HG03060 (cell line): Measurements from ENCODE around the gene HCN1.
"Not testable (repeated sequence)": the region's sequence is repeated elsewhere in the genome, so short reads cannot be mapped to it uniquely, and the experiment has no call there.

Experiments used
- ATAC-seq: cut with Tn5 transposase; IDR thresholded peaks from one replicate; pipeline ENCODE4 v1.9.1; 2021; ENCODE audit warnings: low read depth, moderate number of reproducible peaks; ENCODE audit not compliant: unreplicated experiment

The HCN1 gene

DNA sequence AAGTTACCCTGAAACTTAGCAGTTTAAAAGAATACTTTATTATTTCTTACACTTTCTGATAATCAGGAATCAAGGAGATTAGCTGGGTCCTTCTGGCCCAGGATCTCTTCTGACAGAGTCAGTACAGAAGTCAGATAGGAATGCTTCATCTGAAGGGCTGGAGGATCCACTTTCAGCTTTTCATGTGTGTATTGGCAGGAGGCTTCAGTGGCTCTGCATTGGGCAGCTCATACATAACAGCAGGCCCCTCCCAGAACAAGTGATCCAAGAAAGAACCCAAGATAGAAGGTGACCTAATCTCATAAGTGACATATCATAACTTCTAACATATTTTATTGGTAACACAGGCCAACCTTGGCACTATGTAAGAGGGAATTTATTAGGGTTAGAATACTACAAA, 258.4 kb downstream of the HCN1 start:
- ATAC-seq: no peak

DNA sequence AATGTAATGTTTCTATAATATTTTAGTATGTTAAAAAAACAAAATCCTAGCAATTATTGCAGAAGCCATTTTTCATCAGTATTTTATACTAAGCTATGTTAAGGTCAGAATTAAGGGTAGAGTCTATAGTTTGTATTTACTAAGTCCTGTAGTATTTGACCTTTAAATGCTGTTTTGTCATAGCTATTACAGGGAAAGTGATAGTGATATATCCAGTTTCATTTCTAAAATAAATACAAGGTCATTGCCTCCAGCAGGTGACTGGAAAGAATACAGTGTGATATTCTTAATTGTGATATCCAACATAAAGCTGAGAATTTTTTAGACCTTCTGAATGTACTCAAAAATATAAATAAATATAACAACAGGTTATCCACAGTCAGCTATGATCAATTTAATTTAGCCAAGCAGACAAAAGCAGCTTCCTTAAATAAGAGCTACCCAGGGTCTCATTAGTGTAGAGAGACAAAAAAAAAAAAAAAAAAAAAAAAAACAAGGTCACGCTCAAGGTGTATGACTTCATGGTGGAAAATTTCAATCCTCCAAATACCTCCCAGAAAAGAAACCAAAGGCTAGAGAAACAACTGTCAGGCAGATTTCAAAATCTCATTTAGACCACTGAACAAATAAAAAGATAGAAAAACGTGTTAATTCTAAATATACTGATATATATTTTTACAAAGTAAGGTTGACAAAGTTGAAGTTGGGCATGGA, 278.7 kb downstream of the HCN1 start:
- no peak for ATAC-seq

DNA sequence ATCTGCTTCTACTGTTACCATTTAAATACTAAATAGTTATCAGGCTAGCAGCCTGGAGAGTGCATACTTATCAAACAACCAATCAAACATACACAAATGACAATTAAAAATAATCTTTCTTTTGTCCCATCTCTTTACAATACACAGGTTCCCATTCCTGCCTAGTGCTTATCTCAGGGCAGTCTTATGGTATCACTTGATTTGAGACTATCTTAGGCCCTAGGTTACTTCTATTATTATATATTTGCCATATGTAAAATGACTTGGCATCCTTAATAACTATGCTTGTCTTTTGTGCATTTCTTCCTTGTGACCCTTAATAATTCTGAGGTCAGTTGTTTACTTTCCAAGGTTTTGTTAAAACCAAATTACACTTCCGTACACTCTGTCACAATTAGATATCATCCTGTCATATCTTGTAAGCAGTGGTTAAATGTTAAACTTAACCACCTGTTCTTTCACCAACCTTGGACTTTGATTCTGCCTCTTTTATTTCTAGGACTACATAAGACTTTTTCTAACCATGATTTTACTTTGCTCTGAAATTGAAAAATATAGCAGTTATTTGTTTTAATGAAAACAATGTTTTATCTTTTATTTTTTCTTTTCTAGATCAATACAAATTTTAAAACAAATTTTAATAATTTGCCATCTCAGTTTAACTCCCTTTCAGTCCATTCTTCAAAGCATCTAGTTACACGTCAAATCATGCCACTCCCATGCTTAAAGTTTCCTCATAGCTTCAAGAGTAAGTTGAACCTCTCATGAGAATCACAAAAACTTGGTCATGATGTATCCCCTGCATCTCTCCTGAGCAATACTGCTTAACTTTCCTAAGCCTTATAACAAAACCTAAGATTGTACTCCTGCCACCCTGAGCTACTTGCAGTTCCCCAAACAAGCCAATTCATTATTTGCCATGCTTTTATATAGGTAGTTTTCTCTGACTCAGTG, 281.3 kb downstream of the HCN1 start:
- no peak for ATAC-seq

DNA sequence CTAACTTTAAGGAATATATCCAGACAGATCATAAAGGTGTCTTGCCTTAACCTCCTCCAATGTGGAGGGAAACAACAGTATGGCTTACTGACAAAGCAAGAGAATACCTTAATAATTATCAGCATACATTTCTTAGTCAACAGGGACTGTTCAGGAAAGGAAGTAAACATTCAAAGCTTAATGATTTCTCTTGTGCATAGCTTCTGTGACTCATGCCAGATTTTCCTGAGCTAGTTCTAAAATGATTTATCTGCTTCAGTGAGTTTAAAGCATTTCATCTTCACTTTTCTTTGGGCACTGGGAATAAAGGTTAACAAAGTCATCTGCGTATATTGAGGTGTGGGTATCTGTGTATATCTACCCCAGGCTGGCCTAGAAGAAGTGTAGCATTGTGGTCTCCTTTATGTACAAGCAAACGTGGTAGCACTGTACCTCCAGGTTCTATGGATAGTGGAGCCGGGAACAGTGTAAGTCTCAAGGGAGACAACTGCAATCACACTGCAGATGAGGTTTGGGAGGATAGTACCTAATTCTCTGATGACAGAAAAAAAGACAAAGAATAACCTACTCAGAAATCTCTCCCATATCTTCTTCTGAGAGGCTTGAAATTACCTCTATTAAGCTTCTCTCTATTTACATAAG, 284.1 kb downstream of the HCN1 start:
- no peak for ATAC-seq

DNA sequence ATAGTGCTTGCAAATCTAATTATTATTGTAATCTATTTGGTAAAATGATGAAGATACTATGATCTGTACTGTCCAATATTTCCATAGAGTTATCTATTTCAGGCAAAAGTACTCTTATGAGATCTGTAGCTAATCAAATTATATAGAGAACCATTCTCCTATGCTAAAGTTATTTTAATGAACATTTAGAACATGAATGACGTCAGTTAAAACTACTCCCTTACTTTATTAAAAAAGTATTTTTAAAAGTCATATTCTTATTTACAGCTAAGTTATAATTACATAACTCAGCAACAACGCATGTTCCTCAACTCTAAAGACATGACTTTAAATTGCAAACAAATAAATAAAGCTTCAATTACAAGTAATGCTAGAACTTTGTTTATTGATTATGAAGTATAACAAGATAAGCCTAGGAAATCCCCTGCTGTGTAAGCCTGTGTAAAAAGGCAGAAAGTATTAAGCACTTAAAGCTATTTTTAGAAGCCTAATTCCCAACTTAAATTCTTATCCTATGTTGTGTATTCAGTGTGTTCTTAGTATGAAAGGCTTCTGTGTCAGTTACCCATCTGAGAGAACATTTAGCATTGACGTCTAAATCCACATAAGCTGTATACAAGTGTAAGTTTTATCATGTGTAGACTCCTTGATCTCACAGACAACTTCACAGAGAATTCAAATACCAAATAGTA, 285.7 kb downstream of the HCN1 start:
- ATAC-seq: no peak

DNA sequence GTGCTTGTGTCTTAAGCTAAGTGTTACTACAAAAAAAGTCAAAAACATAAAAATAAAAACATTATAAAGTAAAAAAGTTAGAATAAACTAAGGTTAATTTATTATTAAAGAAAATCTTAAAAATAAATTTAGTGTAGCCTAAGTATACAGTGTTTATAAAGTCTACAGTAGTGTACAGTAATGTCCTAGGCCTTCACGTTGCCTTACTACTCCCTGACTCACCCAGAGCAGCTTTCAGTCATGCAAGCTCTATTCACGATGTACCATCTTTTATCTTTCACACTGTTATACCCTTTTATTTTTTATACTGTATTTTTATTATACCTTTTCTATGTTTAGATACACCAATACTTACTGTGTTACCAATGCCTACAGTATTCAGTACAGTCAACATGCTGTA, 288.1 kb downstream of the HCN1 start:
- no peak for ATAC-seq

DNA sequence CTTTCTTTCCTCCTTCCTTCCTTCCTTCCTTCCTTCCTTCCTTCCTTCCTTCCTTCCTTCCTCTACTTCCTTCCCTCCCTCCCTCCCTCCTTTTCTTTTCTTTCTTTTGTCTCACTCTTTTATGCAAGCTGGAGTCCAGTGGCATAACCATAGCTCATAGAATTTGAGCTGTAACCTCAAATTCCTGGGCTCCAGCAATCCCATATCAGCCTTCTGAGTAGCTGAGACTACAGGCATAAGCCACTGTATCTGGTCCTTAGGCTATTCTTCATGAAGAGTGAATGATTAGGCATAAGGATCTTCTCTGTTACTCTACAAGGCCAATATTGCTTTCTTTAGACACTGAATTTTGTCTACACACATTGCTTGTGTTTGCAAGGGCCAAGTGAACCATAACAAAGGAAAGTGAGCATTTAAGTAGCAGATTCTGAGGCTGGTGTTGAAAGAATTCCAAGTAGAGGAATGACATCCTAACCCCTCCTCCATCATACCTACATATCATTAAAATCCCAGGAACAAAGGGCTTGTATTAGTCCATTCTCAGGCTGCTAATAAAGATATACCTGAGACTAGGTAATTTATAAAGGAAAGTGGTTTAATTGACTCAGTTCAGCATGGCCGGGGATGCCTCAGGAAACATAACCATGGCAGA, 293.2 kb downstream of the HCN1 start:
- no peak for ATAC-seq

DNA sequence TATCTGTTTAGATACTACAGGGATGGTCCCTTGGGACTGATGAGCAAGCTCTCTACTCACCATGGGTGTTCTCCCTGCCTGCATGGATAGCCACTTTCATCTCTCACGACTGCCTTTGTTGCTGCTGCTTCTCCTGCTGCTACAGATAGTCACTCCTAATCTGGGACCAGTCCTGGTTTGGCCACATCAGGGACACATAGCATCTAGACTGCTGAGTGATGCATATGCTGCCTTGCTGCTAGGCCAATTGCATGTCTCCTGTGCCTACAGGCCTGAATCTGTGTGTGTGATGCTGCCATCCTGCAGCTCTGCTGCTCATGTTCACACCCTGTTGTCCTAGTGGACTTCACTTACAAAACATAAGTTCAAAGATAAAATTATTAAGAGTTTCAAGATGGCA, 297.1 kb downstream of the HCN1 start:
- no peak for ATAC-seq

DNA sequence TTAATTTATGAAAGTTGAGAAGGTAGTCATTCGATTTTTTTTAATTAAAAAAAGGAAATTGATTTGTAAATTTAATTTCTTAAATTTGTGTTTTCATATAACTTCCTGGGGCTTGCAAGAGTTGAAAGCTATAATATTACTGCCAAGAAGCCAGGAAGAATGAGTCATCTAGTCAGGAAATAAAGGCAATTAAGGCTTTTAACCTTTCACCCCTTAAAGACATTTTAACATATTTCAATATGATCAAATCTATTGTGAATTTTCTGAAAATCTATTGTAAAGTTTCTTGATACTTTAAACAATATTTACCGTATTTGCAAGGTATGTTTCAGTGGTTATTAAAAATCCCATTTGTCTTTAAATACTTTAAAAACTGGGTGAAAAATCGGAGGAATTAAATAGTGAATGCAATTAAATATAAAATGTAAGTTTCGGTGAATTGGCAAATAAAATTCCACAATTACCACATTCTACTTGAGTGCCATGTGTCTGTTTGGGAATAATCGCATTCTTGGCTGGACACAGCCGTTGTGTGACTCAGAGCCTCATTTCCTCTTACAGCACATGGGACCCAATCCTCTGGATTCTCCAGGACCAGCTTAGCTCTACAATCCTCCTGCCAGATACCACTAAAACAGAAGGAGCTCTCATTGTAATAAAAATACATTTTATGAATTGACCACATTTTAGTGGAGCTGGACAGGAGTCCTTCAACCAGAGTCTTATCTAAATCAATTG, 310.7 kb downstream of the HCN1 start:
- ATAC-seq: no peak

DNA sequence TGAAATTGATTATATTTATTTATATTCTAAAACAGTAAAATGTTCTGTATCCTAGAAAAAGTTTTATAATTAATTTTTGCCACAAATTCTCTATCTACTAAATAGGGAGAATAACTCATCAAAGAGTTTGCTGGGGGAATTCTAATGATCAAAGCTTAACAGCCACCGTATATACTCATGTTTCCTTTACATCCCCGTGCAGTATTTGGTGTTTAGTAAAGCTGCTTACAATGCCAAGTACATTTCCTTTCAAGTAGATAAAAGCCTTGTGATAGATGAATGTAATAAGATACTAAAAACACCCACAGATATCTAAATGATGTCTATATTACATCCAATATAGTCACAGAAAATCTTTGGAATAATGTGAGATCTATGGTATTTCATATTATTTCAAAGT, 312.2 kb downstream of the HCN1 start:
- no peak for ATAC-seq

DNA sequence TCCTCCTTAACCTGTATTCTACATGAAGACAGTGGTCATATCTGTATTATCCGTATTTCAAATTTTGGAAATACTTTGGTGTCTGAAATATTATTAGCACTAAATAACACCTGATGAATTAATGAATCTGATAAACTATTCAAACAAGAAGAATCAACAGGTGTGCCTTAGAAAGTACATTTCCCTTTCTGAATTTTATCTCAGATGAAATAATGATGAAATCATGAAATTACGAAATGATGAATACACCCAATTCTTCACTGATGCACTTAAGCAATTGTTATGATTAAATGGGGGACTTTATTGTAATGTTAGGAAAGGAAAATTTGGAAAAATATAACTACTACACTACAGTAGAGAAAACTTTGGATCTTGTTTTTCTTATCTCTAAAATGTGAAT, 313.6 kb downstream of the HCN1 start:
- no peak for ATAC-seq

DNA sequence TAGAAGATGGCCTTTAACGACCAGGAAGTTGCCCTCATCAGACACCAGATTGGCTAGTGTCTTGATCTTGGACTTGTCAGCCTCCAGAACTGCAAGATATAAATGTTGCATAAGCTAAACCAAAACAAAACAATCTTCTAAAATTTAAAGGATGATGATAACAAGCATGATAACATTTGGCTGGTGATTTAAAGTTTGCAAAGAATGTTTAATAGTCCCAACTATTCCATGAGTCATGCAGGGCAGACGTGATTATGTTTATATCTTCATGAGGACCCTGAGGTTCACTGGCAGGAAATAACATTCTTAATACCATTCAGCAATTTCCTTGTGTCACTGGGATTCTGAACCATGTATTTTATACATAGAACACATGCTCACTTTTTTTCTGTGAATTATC, 319.8 kb downstream of the HCN1 start:
- ATAC-seq: no peak

DNA sequence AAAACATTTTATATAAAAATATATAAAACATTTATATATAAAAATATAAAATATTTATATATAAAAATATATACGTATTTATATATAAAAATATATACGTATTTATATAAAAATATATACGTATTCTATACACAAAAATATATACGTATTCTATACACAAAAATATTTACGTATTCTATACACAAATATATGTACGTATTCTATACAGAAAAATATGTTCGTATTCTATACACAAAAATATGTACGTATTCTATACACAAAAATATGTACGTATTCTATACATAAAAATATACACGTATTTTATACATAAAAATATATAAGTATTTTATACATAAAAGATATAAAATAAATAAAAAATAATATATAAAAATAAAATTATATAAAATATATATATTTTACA, 323.6 kb downstream of the HCN1 start:
- ATAC-seq: no peak

DNA sequence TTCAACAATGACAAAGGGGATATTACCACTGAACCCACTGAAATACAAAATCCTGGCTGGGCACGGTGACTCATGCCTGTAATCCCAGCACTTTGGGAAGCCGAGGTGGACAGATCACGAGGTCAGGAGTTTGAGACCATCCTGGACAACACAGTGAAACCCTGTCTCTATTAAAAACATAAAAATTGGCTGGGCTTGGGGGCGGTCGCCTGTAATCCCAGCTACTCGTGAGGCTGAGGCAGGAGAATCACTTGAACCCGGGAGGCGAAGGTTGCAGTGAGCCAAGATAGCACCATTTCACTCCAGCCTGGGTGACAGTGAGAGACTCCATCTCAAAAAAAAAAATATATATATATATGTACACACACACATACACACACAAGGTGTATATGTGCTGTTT, 324.8 kb downstream of the HCN1 start:
- ATAC-seq: not testable (repeated sequence)

DNA sequence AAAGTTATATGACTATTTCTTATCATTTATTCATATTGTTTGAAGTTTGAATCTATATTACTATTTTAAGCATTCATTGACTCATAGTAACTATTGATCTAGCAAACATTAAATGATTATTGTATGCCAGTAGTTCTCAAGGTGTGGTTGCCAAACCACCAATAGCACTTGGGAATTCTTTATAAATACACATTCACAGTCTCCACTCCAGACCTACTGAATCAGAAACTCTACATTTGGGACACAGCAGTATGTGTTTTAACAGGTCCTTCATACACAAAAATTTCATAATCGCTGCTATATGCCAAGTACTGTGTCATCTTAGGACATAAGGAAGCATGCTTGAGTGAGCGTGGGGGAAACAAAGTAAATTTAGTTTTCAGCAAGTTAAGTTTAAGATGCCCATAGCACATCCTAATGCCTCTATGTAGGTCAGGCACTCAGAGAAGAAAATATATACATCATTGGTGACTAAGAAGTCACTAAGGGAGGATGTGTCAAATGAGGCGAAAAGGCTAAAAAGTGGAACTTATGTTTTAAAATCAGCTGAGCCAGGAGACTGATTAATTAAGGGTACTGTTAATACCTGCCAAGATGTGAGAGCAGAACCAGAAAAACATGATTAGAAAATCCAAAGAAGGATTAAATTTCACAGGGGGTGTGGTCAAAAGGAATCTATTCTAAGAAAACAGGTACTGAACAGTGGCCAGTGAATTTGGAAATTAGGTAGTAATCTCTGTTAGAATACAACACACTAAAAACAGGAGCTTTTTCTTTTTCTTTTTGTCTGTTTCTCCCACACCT, 340.8 kb downstream of the HCN1 start:
- no peak for ATAC-seq

DNA sequence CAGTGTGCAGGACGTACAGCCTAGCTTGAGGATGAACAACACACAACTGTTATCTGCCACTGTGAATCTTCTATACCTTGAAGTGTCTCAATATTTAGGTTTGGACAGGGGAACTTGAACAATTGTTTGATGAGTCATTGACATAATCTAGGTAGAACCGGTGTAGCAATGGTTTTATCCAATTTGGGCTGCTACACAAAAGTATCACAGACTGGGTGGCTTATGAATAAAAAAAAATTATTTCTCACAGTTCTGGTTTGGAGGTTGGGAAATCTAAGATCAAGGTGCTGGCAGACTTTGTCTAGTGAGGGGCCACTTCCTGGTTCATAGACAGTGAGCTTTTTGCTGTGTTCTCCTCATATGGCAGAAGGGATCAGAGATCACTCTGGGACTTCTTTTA, 359.7 kb downstream of the HCN1 start:
- no peak for ATAC-seq

DNA sequence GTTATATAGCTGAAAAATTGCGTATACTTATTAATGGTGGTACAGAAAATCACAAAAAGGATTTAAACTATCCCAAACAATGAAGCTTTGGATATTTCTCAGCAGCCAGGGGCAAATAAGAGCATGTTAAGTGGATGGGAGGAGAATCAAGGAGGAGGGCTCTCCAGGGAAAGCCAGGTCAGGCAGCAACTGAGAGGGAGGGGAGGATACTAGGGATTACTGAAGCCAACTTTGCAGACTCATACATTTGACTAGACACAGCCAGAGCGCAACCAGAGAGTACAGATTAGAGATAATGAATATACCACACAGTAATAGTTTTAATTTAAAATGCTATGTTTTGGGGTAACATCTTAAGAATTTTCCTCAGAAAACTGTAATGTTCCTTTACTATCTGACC, 360.2 kb downstream of the HCN1 start:
- ATAC-seq: no peak

DNA sequence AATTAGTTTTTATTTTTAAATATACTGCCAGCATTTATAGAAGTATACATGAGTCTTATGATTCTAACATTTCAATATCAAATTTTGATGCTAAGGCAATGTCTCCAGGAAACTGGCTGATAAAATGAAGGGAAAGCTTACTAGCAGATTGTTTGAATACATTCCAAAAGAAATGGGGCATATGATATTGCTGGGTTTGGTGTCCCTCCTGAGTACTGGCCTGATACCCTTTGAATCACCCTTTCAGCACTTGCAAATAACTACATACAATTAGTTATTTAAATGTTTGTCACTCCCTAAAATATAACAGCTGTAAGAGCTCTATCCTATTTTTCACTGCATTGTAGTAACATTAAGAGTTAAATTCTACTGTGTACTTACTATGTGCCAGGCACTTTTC, 360.8 kb downstream of the HCN1 start:
- no peak for ATAC-seq

DNA sequence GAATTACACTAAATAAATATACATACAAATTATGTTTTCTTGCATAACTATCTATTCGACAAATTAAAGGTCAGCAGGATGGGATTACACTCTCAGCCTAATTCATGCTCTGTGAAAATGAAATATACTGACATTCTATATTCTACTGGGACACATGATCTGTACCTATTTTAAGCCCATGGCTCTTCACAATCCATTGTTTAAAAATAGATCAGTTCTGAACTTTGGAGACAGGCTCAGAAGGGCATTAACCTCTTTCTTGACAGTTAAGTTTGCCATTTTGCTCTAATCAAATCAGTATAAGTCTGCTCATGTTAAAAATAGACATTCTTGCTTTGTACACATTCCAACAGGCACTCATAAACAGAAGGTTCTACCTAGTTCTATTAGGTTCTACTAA, 361.2 kb downstream of the HCN1 start:
- ATAC-seq: no peak
